NCI-H774 (cell line): Measurements from ENCODE around the gene ZC3H8.
"Not testable (repeated sequence)": the region's sequence is repeated elsewhere in the genome, so short reads cannot be mapped to it uniquely, and the experiment has no call there.

Source experiments
- DNase-seq: peaks from one replicate; lab custom pipeline; 2025; lab: John Stamatoyannopoulos, UW

Gene ZC3H8

DNA sequence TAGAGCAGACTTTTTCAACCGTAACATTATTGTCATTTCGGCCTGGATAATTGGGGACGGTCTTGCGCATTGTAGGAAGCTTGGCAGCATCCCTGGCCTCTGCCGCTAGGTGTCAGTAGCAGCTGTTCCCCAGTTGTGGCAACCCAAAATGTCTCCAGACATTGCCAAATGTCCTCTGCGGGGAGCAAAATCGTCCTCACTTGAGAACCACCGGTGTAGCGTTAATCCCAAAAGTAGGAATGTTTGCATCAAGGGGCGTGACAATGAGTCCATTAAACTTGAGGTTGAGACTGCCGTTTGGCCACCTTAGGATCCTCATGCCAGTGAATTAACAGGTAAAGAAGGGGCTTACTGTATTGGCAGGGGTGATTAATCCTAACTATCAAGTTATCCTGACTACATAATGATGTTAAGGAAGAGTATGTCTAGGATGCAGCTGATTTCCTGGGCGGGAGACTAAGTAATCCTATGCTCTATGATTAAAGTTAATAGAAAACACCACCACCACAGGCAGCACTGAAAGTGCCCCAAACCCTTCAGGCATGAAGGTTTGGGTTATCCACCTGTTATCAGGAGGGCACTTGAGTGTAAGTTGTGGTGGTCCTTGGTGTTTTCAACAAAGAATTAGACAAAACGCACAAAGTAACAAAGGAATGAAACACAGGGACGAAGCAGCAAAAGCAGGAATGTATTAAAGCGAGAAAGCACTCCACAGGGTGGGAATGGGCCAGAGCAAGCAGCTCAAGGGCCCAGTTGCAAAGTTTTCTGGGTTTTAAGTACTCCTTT lies 4.9 kb upstream of the ZC3H8 start:
- DNase-seq, result peak; percentile 49

DNA sequence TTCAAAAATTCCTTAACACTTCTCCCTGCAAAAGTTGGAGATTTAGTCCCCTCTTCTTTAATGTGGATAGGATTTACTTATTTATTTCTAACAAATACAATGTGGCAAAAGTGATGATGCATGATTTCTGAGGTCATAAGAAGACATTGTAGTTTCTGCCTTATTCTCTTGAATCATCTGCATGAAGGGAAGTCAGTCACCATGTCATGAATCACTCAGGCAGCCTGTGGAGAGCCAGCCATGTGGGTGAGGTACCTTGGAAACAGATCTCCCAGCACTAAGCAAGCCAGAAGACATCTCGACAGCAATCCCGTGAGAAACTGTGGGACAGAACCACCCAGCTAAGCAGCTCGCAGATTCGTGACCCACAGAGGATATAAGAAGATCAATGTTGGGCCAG lies 2.7 kb upstream of the ZC3H8 start:
- no peak for DNase-seq

DNA sequence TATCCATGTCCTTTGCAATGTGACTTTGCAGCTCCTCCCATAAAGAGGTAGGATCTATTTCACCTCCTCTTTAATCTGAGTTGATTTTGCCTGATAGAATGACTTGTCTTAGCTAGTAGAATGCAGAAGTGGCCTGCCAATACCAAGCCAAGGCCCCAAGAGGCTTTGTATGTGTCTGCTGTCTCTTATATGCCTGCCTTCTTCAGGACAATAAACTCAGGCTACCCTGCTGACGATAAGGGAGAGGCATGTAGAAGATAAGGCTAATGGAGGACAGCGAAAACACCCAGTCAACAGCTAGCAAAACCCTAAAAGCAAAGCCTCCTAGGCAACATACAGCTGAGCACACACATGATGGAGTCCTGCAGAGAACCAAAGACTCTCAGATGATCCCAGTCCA lies 1.8 kb upstream of the ZC3H8 start:
- no peak for DNase-seq

DNA sequence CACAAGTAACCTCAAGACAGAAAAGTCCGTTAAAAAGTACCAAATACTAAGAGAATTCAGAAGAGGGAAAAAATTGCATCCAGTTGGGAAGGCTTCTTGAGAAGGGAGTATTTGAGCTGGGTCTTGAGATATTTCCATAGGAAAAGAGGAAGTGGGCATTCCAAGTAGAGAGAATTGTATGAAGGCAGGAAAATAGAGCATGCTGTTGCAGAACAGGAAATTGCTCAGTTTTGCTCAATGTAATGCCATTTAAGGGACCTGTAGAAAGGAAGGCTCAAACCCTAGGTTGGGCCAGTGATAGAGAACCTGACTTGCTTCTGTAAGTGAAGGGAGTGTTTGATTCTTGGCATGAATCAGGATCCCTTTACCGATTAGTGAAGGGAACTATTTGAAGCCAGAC lies 1.0 kb upstream of the ZC3H8 start:
- no peak for DNase-seq

DNA sequence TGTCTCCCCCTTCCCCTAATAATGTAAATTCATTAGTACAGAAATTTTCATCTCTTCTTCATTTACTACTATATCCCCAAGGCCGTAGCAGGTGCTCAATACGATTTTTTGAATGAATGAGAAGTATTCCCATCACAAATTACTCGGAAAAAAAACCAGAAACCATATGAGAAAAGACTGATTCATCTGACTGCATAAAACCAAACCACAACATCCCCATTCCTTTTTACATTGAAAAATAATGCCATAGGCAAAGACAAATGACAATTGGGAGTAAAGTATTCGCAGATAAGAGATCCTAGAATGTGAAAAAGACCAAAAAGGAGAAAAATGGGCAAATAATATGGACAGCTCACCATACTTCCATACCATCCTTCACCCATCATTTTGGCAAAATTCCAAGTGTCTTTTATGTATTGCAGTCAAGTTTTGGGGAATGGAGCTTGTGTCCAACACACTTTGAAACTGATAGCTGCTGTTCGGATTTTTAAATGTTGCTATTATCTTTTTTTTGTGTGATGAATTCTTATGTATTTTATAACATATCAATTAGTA lies 1.5 kb downstream of the ZC3H8 start:
- no peak for DNase-seq

DNA sequence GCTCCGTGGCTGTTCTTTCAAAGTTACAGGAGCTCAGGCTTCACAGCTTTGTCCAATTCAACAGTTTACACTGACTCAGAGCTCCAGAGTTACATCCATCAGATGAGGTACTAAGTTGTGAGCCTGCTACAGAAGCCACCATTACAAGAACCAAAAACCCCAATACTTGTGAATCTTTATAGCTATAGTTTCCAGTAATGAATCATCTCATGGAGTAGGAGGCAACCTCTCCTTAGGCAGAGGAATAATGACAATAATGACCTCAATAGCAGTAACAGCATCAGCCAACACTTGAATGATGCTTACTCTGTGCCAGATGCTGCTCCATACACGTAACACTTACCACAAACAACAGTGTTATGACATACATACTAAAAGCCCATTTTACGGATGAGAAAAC lies 3.6 kb downstream of the ZC3H8 start:
- DNase-seq, result no peak

DNA sequence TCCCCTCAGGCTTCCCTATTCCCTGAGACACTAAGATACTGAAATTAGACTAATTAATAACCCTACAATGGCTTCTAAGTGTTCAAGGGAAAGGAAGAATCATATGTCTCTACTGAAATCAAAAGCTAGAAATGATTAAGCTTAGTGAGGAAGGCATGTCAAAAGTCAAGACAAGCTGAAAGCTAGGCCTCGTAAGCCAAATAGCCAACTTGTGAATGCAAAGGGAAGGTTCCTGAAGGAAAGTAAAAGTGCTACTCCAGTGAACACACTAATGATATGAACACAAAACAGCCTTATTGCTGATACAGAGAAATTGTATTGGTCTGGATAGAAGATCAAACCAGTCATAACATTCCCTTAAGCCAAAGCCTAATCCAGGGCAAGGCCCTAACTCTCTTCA lies 10.0 kb downstream of the ZC3H8 start:
- no peak for DNase-seq

DNA sequence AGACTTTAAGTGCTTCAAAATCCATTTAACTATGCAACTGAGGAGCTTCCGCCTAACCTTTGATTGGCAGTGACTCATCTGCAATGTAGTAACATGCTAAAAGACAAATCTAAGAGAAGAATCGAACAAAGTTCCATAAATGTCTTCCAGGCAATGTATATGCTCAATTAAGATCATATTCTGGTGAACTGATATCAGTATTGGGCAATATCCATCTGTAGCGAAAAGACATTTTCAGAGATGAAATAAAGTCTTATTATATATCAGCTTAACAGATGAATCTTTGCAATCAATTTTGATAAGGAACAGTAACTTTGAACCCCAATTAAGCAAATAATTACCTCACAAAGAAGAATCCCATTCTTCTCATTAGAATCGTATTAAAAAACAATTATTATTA lies 11.6 kb downstream of the ZC3H8 start:
- no peak for DNase-seq

DNA sequence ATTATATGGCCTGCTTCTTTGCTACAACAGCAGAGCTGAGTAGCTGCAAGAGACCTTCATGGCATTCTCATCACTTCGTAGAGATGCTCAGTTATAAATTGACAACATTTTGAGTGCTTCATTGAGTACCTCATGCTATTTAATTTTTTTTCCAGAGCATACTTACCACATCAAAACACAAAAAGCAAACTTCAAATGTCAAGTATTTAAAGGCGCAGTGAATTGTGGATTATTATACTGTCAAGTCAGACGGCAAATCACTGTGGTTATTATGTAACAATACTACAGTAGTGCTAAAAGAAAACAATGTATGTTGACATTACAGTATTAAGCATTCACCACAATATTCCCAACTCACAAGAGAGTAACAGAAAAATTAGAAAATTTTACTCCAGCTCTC lies 12.5 kb downstream of the ZC3H8 start:
- no peak for DNase-seq

DNA sequence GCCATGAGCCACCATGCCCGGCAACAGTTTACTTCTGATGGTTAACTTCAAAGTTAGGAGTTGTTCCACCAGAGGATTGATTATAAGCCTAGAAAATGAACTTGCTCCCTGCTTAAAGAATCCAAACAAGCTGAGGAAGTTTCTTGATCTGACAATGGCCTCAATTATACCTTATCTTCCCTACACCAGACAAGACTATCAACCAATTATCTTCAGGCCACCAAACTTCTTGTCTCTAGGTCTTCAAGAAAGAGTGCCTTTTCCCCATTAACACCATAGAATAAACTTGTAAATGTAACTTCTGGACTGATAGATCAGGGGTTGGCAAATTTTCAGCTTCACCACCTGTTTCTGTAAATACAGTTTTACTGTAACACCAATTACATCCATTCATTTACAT lies 15.0 kb downstream of the ZC3H8 start:
- DNase-seq, result no peak

DNA sequence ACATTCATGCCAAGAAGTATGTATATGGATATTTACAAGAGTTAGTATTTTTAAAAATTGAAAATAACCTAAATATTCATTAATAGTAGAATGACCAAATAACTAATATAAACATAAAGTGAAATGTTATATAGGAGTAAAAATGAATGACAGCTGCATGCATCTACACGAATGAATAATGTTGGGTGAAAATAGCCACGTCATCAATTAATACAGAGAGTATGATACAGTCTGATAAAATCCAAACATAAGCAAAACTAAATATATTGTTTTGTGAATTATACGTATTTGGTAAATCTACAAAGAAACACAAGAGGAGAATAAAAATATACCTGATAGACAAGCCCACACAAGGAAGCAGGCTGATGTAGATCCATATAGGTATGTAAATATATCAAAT lies 24.5 kb downstream of the ZC3H8 start:
- DNase-seq, result no peak

DNA sequence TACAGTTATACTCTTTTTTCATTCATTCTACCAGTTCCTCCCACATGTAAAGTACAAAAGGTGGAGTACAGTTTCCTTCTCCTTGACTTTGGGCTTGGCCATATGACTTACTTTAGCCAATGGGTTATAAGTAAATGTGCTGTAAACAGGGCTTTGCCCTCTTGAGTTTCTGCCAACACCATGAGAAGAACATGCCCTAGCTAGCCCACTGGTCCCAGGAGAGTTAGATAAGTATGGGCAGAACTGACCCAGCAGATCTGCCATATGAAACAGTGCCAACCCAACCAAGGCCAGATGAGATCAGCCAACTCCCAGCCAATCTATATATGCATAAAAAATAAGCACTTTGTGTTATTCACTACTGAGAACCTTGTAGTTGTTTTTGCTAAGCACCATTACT lies 25.5 kb downstream of the ZC3H8 start:
- no peak for DNase-seq

DNA sequence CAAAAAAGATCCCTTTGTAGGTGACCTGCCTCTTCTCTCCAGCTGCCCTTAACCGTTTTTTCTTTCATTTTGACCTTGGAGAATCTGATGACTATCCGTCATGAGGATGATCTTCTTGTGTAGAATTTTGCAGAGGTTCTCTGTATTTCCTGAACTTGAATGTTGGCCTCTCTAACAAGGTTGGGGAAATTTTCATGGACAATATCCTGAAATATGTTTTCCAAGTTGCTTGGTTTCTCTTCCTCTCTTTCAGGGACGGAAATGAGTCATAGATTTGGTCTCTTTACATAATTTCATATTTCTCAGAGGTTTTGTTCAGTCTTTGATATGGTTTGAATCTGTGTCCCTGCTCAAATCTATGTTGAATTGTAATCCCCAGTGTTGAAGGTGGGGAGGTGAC lies 34.0 kb downstream of the ZC3H8 start:
- DNase-seq, result no peak

DNA sequence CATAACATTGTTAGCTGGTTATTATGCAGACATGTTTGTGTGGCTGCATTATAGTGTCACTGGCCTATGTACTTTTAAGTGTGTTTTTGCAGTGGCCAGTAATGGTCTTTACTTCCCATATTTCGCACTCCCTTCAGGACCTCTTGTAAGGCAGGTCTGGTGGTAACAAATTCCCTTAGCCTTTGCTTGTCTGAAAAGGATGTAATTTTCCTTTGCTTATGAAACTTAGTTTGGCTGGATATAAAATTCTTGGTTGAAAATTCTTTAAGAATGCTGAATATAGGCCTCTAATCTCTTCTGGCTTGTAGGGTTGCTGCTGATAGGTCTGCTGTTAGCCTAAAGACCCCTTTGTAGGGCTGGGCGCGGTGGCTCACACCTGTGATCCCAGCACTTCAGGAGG lies 34.7 kb downstream of the ZC3H8 start:
- DNase-seq, result no peak

DNA sequence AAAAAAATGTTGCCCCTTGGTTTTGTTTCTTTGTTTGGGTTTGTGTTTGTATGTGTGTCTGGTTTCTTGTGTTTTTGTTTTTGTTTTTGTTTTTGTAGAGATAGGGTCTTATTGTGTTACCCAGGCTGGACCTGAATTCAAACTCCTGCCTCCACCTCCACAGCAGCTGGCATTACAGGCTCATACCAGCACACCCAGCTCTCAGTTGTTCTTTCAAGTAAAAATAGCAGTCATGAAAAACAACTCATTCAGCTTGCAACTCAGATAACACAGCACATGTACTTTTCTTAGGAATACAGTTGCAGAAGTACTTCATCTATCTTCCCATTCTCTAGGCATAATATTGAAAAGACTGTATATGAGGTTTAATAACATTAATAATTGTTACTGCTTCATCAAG lies 37.0 kb downstream of the ZC3H8 start:
- DNase-seq, result no peak

DNA sequence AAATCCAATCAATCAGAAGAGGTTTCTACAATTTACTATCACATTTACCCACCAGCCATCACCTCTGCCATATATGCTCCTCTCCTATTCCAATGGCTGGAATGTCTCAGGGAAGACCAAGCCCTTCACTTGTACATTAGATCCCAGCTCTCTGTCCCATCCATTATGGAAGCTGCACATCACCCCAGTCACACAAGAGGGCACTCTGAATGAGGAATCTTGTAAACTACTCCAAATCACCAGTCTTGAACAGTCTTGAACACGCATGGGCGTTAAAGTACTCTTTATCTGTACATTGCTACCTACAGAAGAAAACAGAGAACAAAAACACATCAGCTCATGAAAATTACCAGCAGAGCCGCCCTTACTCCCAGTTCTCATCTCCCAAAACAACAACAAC lies 38.7 kb downstream of the ZC3H8 start:
- no peak for DNase-seq

DNA sequence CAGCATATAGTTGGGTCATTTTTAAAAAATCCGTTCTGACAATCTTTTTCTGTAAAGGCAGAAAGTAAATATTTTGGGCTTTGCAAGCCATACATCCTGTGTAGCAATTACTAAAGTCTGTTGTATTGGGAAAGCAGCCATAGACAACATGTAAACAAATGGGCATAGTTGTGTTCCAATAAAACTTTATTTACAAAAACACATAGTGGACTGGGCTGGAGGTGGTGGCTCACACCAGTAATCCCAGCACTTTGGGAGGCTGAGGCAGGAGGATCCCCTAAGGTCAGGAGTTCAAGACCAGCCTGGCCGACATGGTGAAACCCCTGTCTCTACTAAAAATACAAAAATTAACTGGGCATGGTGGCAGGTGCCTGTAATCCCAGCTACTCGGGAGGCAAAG lies 46.9 kb downstream of the ZC3H8 start:
- DNase-seq, result not testable (repeated sequence)

DNA sequence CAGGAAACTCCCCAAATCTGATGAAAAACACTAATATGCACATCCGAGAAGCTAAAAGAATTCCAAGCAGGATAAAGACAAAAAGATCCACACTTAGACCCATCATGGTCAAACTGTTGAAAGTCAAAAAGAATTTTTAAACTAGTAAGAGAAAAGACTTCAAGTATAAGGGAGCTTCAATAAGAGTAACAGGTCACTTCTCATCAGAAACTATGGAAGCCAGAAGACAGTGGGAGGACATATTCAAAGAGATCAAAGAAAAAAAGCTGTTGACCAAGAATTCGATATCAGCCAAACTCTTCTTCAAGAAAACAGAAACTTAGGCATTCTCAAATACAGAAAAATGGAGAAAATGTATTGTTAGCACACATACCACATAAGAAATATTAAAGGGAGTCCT lies 50.4 kb downstream of the ZC3H8 start:
- no peak for DNase-seq

DNA sequence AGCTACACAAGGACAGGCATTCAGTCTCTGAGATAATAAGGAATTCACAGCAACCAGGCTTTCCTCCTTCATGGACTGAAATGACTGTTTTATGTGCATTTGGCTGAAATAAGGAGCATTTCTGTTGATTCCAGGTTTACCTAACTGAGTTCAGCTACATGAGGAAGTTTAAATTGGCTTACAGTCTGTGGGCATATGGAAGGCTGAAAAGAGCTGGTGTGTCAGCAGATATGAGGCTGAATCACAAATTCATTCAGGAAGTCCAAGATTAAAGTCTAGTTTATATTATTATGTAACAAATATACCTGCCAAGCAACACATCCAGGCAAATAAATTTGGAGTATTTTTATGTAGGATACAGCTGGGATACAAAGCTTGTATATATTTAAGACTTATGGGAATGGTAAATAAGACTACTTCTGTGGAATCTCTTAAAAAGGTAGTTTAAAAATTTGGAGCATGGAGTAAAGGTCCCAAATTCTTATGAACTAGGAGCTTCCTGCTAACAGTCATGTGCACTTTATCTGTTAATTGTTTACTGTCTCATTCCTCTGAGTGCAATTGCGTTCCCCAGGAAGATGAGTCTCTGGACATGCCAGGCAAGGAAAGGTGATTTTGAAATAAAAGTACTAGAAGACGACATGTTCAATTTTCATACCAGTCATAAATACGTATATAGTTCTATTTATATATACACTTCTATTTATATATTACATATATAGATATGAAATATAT lies 53.0 kb downstream of the ZC3H8 start:
- no peak for DNase-seq

DNA sequence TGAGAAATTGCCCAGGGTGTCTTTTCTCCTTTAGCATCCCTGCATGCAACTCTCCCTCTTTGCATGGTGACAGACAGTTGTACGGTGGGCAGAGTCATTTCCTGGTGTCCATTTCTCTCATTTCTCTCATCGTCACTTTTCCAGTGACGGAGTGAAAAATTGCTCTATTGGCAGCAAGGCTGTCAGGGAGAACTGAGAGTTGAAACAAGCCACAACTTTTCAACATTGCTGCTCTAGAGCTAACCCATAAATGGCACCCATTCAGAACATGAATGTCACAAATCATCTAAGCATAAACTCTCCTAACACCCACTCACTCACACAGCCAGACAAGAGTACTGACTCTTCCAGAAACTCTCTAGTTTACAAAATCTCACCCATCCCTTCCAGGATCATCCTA lies 55.7 kb downstream of the ZC3H8 start:
- no peak for DNase-seq

DNA sequence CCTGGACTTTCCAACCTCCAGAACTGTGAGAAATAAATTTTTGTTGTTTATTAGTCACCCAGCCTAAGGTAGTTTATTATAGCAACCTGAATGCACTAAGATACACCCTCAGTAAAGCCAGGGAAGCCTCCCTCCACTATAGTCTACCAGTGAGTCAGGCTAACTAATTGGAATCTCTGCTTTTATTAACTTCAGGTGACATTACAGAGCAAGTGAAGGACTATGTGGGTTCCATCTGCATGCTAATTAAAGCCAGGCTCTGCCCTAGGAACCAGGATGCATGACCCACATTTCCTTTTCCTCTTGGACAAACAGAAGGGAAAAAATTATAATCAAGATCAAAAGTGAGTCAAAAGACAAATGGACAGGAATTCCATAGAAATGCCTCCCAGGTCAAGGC lies 56.1 kb downstream of the ZC3H8 start:
- DNase-seq, result no peak

DNA sequence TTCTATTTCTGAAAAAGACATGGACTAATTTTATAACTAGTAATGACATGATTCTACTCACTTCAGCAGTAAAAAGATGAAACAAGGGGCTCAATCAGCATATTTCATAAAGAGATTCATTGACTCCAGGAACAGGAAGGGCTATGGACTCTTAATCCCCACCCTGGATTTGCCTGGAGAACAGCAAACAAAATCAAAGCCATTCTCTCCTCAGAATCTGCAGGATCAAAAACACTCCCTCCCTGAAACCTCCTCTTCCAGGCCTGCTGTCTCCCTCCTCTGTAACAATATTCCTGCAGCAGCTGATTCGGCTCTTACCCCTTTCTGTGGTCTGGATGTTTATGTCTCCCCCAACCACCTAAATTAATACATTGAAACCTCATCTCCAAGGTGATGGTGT lies 57.0 kb downstream of the ZC3H8 start:
- no peak for DNase-seq

DNA sequence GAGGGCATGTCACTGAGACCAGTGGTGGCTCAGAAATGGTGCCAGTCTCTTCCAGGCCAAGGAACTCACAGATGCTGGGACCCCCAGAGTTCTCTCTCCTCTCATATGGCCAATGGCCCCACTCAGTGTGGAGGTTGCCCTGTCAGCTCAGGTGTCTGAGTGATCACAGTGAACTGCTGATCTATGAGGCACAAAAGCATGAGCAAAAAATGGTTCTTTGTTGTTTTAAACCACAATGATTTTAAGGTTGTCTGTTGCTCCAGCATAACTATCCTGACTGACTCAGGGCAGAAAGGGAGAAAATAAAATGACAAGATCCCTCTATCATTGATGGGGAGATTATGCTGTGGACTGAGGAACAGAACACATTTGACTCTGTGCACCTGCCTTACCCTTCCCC lies 58.9 kb downstream of the ZC3H8 start:
- no peak for DNase-seq
